H1 (cell line): ENCODE data around the gene COPS7A. TPM values are rescaled to one million over a fixed set of nuclear protein-coding genes. Genes with fewer than 3 reads are reported as not detected.

ENCODE experiments used
- BRCA1 ChIP-seq: IDR thresholded peaks from 2 replicates; pipeline ENCODE4 v1.6.1; 2012; ENCODE audit warnings: low read depth, low read length, improper control_type of control experiment
- CHD7 ChIP-seq: fragments of 300-600 bp; sonication (generic); IDR thresholded peaks from 2 replicates; pipeline ENCODE4 v1.7.1; 2012; ENCODE audit warnings: low read length, moderate library complexity, mild to moderate bottlenecking, inconsistent platforms; ENCODE audit not compliant: insufficient replicate concordance
- KDM4A ChIP-seq: IDR thresholded peaks from one replicate; pipeline ENCODE4 v1.7.1; 2012; ENCODE audit warnings: low read depth, mild to moderate bottlenecking, moderate library complexity, low read length, inconsistent platforms; ENCODE audit not compliant: severe bottlenecking
- MAFK ChIP-seq: IDR thresholded peaks from 2 replicates; pipeline ENCODE4 v1.6.1; 2012; ENCODE audit warnings: low read depth, mild to moderate bottlenecking, improper control_type of control experiment, low read length
- SIN3A ChIP-seq, 2 experiments: IDR thresholded peaks in 1 of 2; conservative IDR thresholded peaks in 1 of 2; 2 replicates each; pipeline ENCODE4 v1.6.1; 2011 to 2012; ENCODE audit warnings: low read length in 2 of 2, improper control_type of control experiment in 1 of 2, low read depth in 1 of 2, mild to moderate bottlenecking in 1 of 2
- TAF7 ChIP-seq: optimal IDR thresholded peaks from 2 replicates; pipeline ENCODE3; 2011; ENCODE audit warnings: low read depth, mild to moderate bottlenecking, inconsistent platforms, low read length, moderate library complexity, borderline replicate concordance
- polyA plus RNA-seq, 7 experiments: library from polyadenylated mRNA; depleted of rRNA in 3 of 7; stranded (reverse) in 5 of 7; unstranded in 2 of 7; fragments of >200 nt in 5 of 7; fragments of 200-250 nt in 2 of 7; gene quantifications; 1 replicate in 5 of 7; 2 replicates in 1 of 7; 4 replicates in 1 of 7; pipeline versions ENCODE4 v1.2.1 to v1.2.3, GENCODE V29; 2011 to 2013; ENCODE audit warnings: missing spikeins in 2 of 7, mixed read lengths in 2 of 7
- total RNA-seq: library from RNA; stranded (reverse); fragmentation: NEBNext Ultra II Directional; extraction: Animal tissue kit (Norgen Biotek cat#: 25700); gene quantifications from 2 replicates; pipeline ENCODE4 v1.2.1, GENCODE V29; 2021

Gene COPS7A
- total and polyA plus RNA-seq, 2 of the 8 experiments (the other 6 are each of a cell fraction or from before 2014, with no cell fraction given), result 44.5 to 95.9 TPM

- TF ChIP-seq SIN3A (conservative IDR thresholded peaks at IDR 0.05 in 1 of 2, IDR thresholded peaks at IDR 0.05 in 1 of 2; ENCODE audit: low read depth in 1 of 2, low read length in 2 of 2) (no peak), MAFK (no peak), BRCA1 (no peak), CHD7 (no peak), KDM4A (no peak), TAF7 (no peak)
- TF ChIP-seq, all 59 proteins: peak for 0
Measured at GRCh38 chr12:6734506-6735387, 10.9 kb downstream of the COPS7A start (continued).
